DMS 273 (cell line): ENCODE results near the gene SLC6A20.
"Not testable (repeated sequence)": the region's sequence is repeated elsewhere in the genome, so short reads cannot be mapped to it uniquely, and the experiment has no call there.

Source experiments
- DNase-seq: peaks from one replicate; lab custom pipeline; 2025; ENCODE audit not compliant: unreplicated experiment; lab: John Stamatoyannopoulos, UW

Gene SLC6A20

DNA sequence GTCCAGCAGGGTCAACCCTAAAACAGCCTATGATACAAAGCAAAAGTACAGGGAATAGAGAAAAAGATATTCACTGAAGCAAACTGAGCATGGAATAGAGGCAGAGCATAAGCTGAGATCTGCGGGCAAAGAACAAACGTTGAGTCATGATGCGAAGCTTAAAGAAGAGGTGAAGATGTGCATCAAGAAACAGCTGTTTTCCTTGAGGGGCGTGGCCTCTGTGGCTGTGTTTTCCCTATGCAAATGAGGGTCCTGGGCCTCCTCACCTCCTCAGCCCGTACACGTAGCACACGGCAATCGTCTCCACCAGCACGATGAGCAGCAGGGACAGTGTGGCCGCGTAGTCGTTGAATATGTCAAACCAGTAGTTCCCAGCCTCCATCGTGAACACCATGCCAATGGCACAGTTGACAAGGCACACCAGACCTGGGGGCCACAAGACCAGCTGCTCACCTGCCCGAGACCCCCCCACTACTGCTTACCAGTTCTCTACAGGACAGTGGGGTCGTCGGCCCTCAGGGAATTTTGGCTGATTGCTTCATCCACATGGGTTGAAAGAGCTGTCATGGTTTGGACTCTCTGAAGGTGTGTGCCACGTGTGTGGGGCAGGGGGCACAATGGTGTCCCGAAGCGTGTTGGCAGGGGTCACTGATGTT, 33.6 kb downstream of the SLC6A20 start:
- no peak for DNase-seq

DNA sequence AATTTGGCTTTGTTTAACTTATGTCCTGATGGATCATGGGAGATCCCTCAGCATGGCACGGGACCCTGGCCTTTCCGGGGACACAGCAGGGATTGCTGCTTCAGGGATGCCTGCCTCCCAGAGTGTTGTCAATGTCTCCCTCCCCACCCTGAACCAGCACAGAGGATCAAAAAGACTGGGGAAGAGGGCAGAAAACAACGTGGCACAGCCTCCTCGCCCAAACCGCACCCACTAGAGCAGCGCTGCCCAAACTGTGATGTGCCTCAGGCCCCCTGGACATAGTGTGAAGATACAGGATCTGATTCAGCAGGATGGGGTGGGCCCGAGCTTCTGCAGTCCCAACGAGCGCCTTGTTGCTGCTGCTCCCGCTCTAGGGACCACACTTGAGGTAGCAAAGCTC, 34.5 kb downstream of the SLC6A20 start:
- DNase-seq = no peak

DNA sequence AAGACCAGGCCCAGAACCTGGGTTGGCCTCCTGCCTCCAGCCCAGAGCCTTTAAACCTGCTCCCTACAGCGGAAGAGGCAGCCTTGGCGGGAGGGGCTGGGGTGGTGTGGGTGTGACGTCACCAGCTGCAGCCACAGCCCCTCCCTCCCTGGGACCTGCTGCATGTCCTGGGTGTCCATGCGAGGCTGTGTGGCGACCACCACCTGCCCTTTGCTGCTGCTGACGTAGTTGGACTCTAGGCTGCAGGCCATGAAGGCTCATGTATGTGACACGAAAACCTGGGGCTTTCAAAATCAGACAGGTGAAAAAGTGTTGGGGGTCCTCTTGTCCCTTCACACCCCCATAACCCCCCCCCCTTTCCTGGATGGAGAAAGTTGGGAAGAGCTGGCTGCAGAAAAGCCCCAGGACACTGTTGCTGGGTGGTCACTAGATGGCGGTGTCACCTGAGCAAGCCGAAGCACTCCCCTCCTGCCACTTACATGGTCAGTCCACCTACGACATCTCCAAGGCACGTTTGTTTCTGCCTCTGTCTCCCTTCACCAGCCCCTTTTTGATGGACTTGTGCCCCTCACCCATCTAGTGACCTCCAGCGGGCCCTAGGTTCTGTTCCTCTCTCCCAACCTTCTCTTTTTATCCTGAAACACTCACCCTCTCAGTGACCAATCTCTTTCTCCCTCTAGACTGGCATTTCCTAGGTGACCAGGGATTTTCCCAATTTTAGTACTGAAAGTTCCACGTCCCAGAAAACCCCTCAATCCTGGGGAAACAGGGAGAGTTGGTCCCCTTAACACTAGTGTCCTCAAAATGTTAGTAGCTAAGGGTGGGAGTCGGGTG, 35.2 kb downstream of the SLC6A20 start:
- DNase-seq = peak; percentile 61

- DNase-seq = no peak
Observed at GRCh38 chr3:45759851-45760250, 36.5 kb downstream of the SLC6A20 start.

GRCh38 chr3:45758871-45759270, 37.5 kb downstream of the SLC6A20 start:
- DNase-seq = no peak

GRCh38 chr3:45757141-45757540, 39.2 kb downstream of the SLC6A20 start:
- not testable (repeated sequence) for DNase-seq

- DNase-seq = no peak
Observed at GRCh38 chr3:45756055-45756454, 40.3 kb downstream of the SLC6A20 start.

GRCh38 chr3:45754461-45754860, 41.9 kb downstream of the SLC6A20 start:
- DNase-seq = no peak

- no peak for DNase-seq
Observed at GRCh38 chr3:45753095-45753494, 43.2 kb downstream of the SLC6A20 start.

GRCh38 chr3:45751537-45752242, 44.6 kb downstream of the SLC6A20 start:
- DNase-seq = no peak

DNA sequence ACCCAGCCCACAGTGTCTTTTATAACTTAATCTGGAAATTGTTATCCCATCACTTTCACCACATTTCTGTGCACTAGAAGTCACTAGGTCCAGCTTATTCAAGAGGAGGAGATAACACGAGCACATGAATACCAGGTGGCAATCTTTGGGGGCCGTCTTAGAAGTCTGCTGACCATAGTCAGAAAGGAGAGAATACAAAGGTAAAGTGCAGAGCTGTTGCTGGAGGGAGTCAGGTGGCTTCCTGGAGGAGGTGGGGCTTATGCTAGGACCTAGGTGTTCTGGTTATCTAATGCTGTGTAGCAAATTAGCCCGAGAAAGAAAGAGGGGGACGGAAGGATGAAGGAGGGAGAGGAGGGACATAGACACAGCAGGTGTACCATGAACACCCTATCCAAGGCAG, 46.5 kb downstream of the SLC6A20 start:
- DNase-seq = no peak

- not testable (repeated sequence) for DNase-seq
Observed at GRCh38 chr3:45749036-45749600, 47.2 kb downstream of the SLC6A20 start.

GRCh38 chr3:45748068-45748467, 48.3 kb downstream of the SLC6A20 start:
- peak; percentile 41 for DNase-seq

DNA sequence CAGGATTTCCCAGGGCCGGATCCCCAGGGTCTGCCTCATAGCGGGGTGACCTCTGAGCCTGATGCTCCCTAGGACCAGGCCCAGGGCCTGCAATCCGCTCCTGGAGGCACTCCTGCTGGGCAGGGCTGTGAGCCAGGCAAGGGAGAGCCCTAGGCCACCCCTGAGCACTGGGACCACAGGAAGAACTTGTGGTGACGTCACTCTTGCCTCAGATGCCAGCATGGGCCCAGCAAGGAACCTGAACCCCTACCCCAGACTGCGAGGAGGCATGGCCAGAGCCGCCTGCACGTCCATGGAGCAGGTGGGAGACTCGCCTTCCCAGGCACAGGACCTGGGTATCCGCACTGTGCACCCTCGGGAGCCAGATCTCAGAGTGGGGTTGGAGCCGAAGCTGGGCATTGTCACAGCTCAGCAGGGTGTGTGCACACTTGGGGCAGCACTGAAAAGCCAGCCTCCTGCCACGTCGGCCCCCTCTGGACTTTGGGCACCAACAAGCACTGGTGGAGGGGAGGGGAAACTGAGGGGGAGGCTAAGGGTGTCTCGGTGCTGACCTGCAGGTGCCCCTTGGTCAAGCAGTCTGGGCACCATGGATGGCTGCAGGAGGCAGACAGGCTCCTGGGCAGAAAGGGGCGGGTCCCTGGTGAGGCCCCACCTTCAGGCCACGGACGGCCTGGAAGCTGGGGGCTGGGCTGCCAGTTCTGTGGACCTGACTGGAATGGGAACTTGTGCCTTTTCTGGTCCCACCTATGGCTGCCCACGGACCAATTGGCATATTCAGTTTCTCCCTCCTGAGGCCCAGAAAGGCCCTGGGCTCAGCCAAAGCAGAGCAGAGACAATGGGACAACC, 49.3 kb downstream of the SLC6A20 start:
- no peak for DNase-seq

DNA sequence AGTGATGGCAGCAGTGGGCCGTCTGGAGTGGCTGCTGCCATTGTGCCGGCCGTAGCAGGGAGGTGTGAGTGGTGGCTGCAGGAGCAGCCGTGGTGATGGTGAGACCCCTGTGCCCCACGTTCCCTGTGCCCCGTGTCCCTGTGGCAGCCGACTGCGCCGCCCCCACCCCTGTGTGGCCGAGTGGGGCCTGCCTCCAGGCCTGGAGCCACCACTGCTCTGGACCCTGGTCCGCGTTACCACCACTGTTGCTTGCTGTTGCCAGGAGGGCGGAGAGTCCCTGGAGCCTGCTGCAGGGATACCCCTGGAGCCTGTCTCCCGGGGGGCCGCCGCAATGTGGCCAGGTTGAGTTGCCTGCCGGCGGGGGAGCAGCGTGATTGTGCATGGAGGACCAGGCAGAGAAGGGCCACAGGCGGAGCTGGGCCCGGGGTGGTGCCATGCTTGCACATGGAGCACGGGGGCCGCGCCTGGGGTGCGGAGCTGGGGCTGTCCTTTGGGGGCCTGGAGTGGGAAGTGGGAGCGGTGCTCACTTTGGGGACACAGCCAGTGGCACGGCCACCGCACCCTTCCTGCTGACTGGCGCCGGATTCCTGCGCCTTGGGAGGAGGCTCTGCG, 50.1 kb downstream of the SLC6A20 start:
- no peak for DNase-seq

- DNase-seq = no peak
Observed at GRCh38 chr3:45742461-45743089, 53.8 kb downstream of the SLC6A20 start.

GRCh38 chr3:45741742-45742460, 54.4 kb downstream of the SLC6A20 start:
- DNase-seq = no peak

- DNase-seq = no peak
Observed at GRCh38 chr3:45741247-45741646, 55.1 kb downstream of the SLC6A20 start.

- no peak for DNase-seq
Observed at GRCh38 chr3:45739991-45740390, 56.3 kb downstream of the SLC6A20 start.
